ENCODE data around the gene TAGAP.
"Not testable (repeated sequence)": the region's sequence is repeated elsewhere in the genome, so short reads cannot be mapped to it uniquely, and the experiment has no call there.

Gene TAGAP

DNA sequence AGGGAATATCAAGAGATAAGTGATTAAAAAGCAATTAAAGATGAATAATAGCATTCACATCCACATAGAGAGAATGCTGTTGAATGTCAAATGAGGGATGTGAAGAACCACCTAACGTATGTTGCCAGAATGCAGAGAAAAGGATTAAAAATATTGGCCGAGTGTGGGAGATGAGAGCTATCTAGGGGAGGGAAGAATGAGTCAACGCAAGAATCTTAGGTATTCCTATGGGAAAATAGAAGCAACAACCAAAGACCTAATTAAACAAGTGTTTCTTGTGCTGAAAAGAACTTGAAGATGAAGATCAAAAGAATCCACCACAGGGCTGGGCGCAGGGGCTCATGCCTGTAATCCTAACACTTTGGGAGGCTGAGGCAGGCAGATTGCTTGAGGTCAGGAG lies 32.6 kb downstream of the TAGAP start:
- Histone ChIP-seq H3K27me3 (ENCODE audit: control insufficient read depth, insufficient read depth, low read length) (no peaks in the 10 kb centered on the region), H3K4me1 (ENCODE audit: control insufficient read depth, insufficient read depth, low read length) (no peaks in the 10 kb centered on the region), H3K4me3 (ENCODE audit: low read length) (no peak overlapping the region), H3K9ac (ENCODE audit: low read length) (no peak overlapping the region), H3K27ac (ENCODE audit: low read depth, low read length) (no peak overlapping the region), H3K36me3 (ENCODE audit: control insufficient read depth, insufficient read depth, low read length) (no peaks in the 10 kb centered on the region)

DNA sequence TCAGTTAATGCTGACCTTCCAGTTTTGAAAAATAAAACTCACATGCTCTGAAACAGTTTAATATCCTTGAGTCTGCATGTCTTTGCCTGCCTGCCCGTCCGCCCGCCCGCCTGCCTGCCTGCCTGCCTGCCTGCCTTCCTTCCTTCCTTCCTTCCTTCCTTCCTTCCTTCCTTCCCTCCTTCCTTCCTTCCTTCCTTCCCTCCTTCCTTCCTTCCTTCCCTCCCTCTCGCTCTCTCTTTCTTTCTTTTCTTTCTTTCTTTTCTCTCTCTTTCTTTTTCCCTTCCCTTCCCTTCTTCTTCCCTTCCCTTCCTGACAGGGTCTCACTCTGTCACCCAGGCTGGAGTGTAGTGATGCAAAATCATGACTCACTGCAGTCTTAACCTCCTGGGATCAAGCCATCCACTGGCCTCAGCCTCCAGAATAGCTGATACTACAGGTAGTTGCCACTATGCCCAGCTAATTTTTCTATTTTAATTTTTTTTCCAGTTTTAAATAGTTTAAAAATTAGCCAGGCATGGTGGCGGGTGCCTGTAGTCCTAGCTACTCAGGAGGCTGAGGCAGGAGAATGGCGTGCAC lies 34.7 kb downstream of the TAGAP start:
- not testable (repeated sequence) for H3K36me3 ChIP-seq (ENCODE audit: control insufficient read depth, insufficient read depth, low read length); H3K4me1 ChIP-seq (ENCODE audit: control insufficient read depth, insufficient read depth, low read length); H3K27ac ChIP-seq (ENCODE audit: low read depth, low read length); H3K4me3 ChIP-seq (ENCODE audit: low read length); H3K27me3 ChIP-seq (ENCODE audit: control insufficient read depth, insufficient read depth, low read length); H3K9ac ChIP-seq (ENCODE audit: low read length)

DNA sequence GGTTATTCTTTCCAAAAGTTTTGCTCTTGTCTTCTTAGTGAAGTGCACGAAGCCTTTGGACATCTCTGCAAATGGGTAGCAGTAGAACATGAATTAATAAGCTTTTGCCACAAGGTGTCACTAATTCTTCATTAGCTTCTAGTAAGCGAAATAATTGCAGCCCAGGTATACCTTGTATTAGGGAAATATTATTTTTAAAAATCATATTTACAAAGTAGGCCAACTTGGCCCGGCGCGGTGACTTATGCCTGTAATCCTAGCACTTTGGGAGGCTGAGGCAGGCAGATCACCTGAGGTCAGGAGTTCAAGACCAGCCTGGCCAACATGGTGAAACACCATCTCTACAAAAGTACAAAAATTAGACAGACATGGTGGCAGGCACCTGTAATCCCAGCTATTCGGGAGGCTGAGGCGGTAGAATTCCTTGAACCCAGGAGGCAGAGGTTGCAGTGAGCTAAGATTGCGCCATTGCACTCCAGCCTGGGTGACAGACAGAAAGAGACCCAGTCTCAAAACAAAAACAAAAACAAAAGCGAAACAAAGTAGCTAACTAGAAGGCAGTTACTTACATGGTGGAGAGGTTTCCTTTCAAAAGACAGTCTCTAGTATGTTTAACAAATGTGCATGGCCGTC lies 36.0 kb downstream of the TAGAP start:
- H3K9ac ChIP-seq (ENCODE audit: low read length): no peak overlapping the region
- H3K27me3 ChIP-seq (ENCODE audit: control insufficient read depth, insufficient read depth, low read length): no peaks in the 10 kb centered on the region
- H3K4me3 ChIP-seq (ENCODE audit: low read length): no peak overlapping the region
- no peaks in the 10 kb centered on the region for H3K36me3 ChIP-seq (ENCODE audit: control insufficient read depth, insufficient read depth, low read length)
- no peaks in the 10 kb centered on the region for H3K4me1 ChIP-seq (ENCODE audit: control insufficient read depth, insufficient read depth, low read length)
- no peak overlapping the region for H3K27ac ChIP-seq (ENCODE audit: low read depth, low read length)

DNA sequence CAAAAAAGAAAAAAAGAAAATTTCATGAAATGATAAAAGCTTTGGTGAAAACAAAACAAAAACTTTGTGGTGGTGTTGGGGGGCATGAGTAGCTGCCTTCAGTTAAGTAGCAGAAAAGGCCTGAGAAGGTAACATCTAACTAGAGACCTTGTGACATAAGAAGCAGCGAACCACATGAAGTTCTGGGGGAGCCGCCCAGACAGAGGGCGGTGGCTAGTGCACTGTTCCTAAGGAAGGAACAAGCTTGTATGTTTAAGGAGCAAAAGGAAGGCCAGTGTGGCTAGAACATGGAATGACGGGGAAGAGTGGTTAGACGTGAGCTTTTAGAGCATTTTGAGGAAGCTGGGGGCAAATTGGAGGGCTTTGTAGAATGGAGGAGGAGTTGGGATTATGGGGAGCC lies 37.3 kb downstream of the TAGAP start:
- H3K4me3 ChIP-seq (ENCODE audit: low read length): no peak overlapping the region
- no peaks in the 10 kb centered on the region for H3K4me1 ChIP-seq (ENCODE audit: control insufficient read depth, insufficient read depth, low read length)
- H3K27me3 ChIP-seq (ENCODE audit: control insufficient read depth, insufficient read depth, low read length): no peaks in the 10 kb centered on the region
- H3K9ac ChIP-seq (ENCODE audit: low read length): no peak overlapping the region
- no peak overlapping the region for H3K27ac ChIP-seq (ENCODE audit: low read depth, low read length)
- H3K36me3 ChIP-seq (ENCODE audit: control insufficient read depth, insufficient read depth, low read length): no peaks in the 10 kb centered on the region

DNA sequence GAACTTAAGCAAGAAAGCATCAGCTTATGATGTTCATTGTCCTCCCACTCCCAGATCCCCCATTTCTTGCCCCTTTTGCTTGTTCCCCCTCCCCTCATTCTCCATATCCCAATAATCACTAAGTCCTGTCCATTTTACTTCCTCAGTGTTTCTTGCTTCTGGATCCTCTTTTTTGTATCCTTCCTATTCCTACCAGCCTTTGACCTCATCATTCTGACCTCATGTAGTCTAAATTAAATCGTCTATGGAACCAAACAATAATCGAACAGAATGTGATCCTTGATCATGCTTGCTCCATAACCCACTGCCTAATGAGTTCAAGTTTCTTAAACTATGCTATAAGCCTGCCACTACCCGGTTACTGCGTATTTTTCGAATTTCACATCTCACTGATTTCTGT lies 39.4 kb downstream of the TAGAP start:
- H3K36me3 ChIP-seq (ENCODE audit: control insufficient read depth, insufficient read depth, low read length): no peaks in the 10 kb centered on the region
- no peak overlapping the region for H3K9ac ChIP-seq (ENCODE audit: low read length)
- H3K4me3 ChIP-seq (ENCODE audit: low read length): no peak overlapping the region
- no peaks in the 10 kb centered on the region for H3K27me3 ChIP-seq (ENCODE audit: control insufficient read depth, insufficient read depth, low read length)
- peaks cover 3% of the 10 kb centered on the region for H3K4me1 ChIP-seq (ENCODE audit: control insufficient read depth, insufficient read depth, low read length)
- H3K27ac ChIP-seq (ENCODE audit: low read depth, low read length): no peak overlapping the region

DNA sequence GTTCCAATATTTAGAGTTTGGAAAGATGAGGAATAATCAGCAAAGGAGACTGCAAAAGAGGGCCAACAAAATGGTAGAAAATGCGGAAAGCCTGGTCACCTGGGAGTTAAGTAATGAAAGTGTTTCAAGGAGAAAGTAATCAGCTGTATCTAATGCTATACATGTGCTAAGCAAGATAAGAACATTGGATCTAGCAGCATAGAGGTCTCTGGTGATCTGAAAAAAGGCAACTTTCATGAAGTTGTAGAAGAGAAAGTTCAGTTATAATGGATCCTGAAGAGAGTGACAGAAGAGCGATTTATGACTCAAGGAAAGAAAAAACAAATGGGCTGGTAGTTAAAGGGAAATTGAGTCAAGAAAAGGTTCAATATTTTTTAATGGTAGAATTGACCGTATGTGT lies 40.2 kb downstream of the TAGAP start:
- H3K9ac ChIP-seq (ENCODE audit: low read length): no peak overlapping the region
- no peak overlapping the region for H3K27ac ChIP-seq (ENCODE audit: low read depth, low read length)
- no peaks in the 10 kb centered on the region for H3K36me3 ChIP-seq (ENCODE audit: control insufficient read depth, insufficient read depth, low read length)
- H3K4me3 ChIP-seq (ENCODE audit: low read length): no peak overlapping the region
- H3K4me1 ChIP-seq (ENCODE audit: control insufficient read depth, insufficient read depth, low read length): peaks cover 5% of the 10 kb centered on the region
- H3K27me3 ChIP-seq (ENCODE audit: control insufficient read depth, insufficient read depth, low read length): no peaks in the 10 kb centered on the region

DNA sequence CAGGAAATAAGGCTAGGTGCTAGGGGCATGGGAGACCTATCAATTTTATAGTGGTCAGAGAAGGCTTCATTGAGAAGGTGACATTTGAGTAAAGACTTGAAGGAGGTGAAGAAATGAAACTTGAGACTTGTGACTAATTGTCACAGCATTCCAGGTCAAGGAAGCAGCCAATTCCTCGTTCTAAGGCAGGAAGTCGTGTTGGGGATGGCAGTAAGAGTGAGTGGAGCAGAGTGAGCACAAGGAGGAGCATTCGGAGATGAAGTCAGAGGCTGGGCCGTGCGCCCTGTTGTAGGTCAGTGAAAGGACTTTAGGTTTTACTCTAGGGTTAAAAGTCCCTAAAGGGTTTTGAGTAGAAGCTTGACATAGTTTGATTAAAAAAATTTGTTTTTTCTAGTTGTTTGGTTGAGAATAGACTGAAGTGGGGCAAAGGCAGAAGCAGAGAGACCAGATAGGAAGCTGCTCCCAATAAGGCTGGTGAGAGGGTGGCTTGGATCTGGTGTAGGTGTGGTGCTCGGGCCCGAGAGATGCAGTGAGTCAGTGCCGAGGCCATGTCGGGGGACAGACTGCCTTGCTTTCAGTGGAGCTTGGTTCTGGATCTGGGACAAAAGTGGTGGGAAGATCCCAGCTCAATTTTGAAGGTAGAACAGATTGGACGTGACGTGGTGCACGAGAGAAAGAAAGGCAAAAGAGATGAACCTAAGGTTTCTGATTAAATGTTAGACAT lies 42.2 kb downstream of the TAGAP start:
- Histone ChIP-seq H3K36me3 (ENCODE audit: control insufficient read depth, insufficient read depth, low read length) (no peaks in the 10 kb centered on the region), H3K4me1 (ENCODE audit: control insufficient read depth, insufficient read depth, low read length) (peaks cover 5% of the 10 kb centered on the region), H3K27ac (ENCODE audit: low read depth, low read length) (no peak overlapping the region), H3K4me3 (ENCODE audit: low read length) (no peak overlapping the region), H3K27me3 (ENCODE audit: control insufficient read depth, insufficient read depth, low read length) (no peaks in the 10 kb centered on the region), H3K9ac (ENCODE audit: low read length) (no peak overlapping the region)

DNA sequence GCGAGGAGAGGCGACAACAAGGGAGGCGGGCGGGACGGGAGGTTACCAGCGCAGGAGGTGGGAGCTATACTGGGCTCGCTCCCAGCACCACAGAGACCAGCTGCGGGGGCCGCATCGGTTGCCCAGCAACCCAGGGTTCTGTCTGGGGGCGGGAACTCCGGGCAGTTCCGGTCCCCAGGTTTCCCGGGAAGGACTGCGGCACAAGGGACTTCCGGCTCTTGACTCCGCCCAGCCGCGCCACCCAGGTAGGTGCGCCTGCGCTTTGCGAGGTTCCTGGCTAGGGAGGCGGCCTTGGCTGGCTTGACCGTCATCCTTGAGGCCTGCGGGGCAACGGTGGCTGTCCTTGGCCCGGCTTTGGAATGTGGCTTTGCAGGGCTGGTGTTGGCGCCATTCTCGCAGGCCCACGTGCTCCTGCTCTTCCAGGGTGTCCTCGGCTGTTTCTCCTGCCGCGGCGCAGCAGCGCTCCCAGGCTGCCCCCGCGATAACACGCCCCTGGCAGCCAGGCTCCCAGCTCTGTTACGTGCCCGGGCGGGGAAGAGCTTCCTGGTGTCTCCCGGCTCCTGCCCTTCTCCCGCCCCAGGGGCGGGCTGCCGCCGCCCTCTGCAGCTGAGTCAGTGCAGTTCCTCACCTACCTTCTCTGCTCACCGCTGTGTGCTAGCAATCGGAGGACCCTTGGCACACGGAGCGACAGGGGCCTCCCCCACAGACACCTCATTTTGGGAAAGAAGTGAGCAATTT lies 45.0 kb downstream of the TAGAP start, which contains the start of gene RSPH3:
RSPH3 (minus strand) TSS at position 537 of the 738 bp plus-strand sequence. CDS start 652 bp downstream, outside the sequence.
- Histone ChIP-seq H3K4me1 (ENCODE audit: control insufficient read depth, insufficient read depth, low read length) (peaks cover 5% of the 10 kb centered on the region), H3K4me3 (ENCODE audit: low read length) (peak within 1 kb of the TSS; percentile 98), H3K27ac (ENCODE audit: low read depth, low read length) (peak within 1 kb of the TSS; percentile 82), H3K36me3 (ENCODE audit: control insufficient read depth, insufficient read depth, low read length) (no peaks in the 10 kb centered on the region), H3K27me3 (ENCODE audit: control insufficient read depth, insufficient read depth, low read length) (no peaks in the 10 kb centered on the region), H3K9ac (ENCODE audit: low read length) (peak within 1 kb of the TSS; percentile 78)

DNA sequence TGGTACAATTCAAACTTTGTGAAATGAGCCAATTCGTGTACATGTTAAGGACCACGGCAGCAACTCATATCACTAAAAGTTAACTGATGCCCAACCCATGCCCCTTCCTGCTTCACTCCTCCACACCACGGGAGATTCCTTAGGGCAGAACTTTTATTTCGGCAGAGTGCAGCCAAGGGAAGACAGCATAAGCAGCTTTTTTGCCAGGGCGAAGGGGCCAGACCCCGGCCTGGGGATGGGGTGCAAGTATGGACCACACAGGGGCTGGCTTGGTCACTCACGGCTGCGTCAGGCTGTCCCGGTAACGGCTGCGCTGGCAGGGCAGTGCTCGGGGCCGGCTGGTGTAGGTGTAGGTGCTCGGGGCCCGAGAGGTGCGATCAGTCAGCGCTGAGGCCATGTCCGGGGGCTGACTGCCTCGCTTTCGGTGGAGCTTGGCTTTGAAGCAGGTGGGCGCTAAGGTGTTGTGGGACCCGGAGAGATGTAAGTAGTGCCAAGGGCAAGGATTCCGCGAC lies 45.6 kb downstream of the TAGAP start:
- Histone ChIP-seq H3K36me3 (ENCODE audit: control insufficient read depth, insufficient read depth, low read length) (no peaks in the 10 kb centered on the region), H3K27ac (ENCODE audit: low read depth, low read length) (peak overlapping the region; percentile 82), H3K9ac (ENCODE audit: low read length) (peak overlapping the region; percentile 64), H3K4me1 (ENCODE audit: control insufficient read depth, insufficient read depth, low read length) (peaks cover 5% of the 10 kb centered on the region), H3K27me3 (ENCODE audit: control insufficient read depth, insufficient read depth, low read length) (no peaks in the 10 kb centered on the region), H3K4me3 (ENCODE audit: low read length) (peak overlapping the region; percentile 98)

DNA sequence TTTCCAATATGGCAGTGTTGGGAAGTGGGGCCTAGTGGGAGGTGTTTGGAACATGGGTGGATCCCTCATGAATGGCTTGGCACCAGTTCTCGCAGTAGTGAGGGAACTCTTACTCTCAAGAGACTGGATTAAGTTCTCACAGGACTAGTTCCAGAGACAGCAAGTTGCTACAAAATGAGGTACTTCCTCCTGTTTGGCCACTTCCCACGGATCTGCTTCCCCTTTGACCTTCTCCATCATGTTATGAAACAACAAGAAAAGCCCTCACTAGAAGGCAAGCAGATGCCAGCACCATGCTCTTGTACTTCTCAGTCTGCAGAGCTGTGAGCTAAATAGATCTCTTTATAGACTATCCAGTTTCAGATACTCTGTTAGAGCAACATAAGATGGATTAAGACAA lies 47.9 kb downstream of the TAGAP start:
- H3K27me3 ChIP-seq (ENCODE audit: control insufficient read depth, insufficient read depth, low read length): no peaks in the 10 kb centered on the region
- no peaks in the 10 kb centered on the region for H3K36me3 ChIP-seq (ENCODE audit: control insufficient read depth, insufficient read depth, low read length)
- no peak overlapping the region for H3K27ac ChIP-seq (ENCODE audit: low read depth, low read length)
- no peak overlapping the region for H3K9ac ChIP-seq (ENCODE audit: low read length)
- H3K4me3 ChIP-seq (ENCODE audit: low read length): no peak overlapping the region
- peaks cover 5% of the 10 kb centered on the region for H3K4me1 ChIP-seq (ENCODE audit: control insufficient read depth, insufficient read depth, low read length)

DNA sequence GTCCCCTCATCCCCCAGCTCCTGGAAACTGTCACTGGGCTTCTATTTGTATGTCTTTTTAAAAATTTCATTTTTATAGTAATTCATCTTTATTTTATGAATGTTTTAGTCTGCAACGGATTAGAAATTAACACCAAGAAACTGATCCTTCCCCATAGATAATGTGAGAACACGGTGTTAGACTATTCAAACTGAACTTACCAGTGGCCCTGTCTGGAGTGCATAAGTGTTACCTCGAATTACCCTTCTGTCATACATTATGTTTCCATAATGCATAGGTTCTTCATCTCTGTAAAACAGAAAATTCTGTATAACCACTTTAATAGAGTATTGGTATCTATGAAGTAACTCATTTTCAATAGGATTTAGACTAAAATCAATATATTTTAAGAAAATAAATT lies 51.2 kb downstream of the TAGAP start:
- Histone ChIP-seq H3K27ac (ENCODE audit: low read depth, low read length) (no peak overlapping the region), H3K9ac (ENCODE audit: low read length) (no peak overlapping the region), H3K27me3 (ENCODE audit: control insufficient read depth, insufficient read depth, low read length) (no peaks in the 10 kb centered on the region), H3K36me3 (ENCODE audit: control insufficient read depth, insufficient read depth, low read length) (peaks cover 2% of the 10 kb centered on the region), H3K4me1 (ENCODE audit: control insufficient read depth, insufficient read depth, low read length) (no peaks in the 10 kb centered on the region), H3K4me3 (ENCODE audit: low read length) (no peak overlapping the region)

DNA sequence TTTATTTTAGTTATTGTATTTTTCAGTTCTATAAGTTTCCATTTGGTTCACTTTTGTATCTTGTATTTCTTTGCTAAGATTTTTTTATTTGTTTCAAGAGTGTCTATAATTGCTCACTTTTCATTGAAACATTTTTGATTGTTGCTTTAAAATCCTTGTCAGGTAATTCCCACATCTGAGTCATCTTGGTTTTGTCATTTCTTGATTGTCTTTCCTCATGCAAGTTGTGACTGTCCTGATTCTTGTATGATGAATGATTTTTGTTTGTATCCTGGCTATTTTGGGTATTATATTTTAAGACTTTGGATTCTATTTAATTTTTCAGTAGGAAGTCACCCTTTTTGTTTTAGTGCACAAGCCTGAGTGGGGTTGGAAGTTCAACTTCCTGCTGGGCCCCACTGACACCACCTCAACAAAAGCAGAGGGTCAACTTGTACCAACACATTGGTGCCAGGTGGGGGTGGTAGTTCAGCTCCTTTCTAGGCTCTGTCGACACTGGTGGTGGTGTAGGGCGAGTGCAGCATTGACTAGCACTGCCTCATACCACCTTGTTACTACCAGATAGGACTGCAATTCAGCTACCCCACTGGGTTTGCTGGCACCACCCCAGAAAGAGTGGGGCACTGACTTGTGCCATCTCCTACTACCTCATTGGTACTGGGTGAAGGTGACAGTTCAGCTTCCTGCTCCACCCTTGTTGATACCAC lies 53.6 kb downstream of the TAGAP start:
- H3K9ac ChIP-seq (ENCODE audit: low read length): no peak overlapping the region
- no peak overlapping the region for H3K27ac ChIP-seq (ENCODE audit: low read depth, low read length)
- no peaks in the 10 kb centered on the region for H3K27me3 ChIP-seq (ENCODE audit: control insufficient read depth, insufficient read depth, low read length)
- no peaks in the 10 kb centered on the region for H3K4me1 ChIP-seq (ENCODE audit: control insufficient read depth, insufficient read depth, low read length)
- no peak overlapping the region for H3K4me3 ChIP-seq (ENCODE audit: low read length)
- peaks cover 2% of the 10 kb centered on the region for H3K36me3 ChIP-seq (ENCODE audit: control insufficient read depth, insufficient read depth, low read length)

Data from rectal smooth muscle tissue (tissue), 1 donor.